WTC11 (cell line): ENCODE measurements around the gene RAET1G. TPM values are rescaled to one million over a fixed set of nuclear protein-coding genes. Genes with fewer than 3 reads are reported as not detected.

Source experiments
- ATAC-seq: fragments of 200-7000 bp; cut with Tn5 transposase; 2 replicates; pipeline ENCODE4 v1.10.0; 2021; ENCODE audit warnings: mild to moderate bottlenecking, moderate library complexity
- CTCF ChIA-PET: fragments of 300-600 bp; sonication (Branson Sonifier 250); formaldehyde crosslinking; loops from one replicate; lab custom pipeline; 2021; ENCODE audit warnings: antibody characterized with exemption; lab: Charles Lee
- POLR2A ChIA-PET: fragments of 350-600 bp; sonication (Branson Sonifier 250); formaldehyde crosslinking; loops from one replicate; lab custom pipeline; 2021; ENCODE audit warnings: antibody characterized with exemption; lab: Charles Lee
- DNase-seq: peaks from one replicate; pipeline ENCODE4 v3.0.0; 2021; ENCODE audit warnings: low spot score
- H3K27ac Mint-ChIP-seq: 2 replicates; pipeline ENCODE4 v1.8.0; 2021; ENCODE audit warnings: mixed read lengths
- H3K27me3 Mint-ChIP-seq: 2 replicates; pipeline ENCODE4 v1.8.0; 2021; ENCODE audit warnings: low read depth, mild to moderate bottlenecking, moderate library complexity, mixed read lengths
- H3K36me3 Mint-ChIP-seq: 2 replicates; pipeline ENCODE4 v1.8.0; 2021; ENCODE audit warnings: mixed read lengths
- H3K4me1 Mint-ChIP-seq: 2 replicates; pipeline ENCODE4 v1.8.0; 2022; ENCODE audit warnings: mixed read lengths
- H3K4me3 Mint-ChIP-seq: 2 replicates; pipeline ENCODE4 v1.8.0; 2021; ENCODE audit warnings: mild to moderate bottlenecking, moderate library complexity, mixed read lengths
- H3K9me3 Mint-ChIP-seq: 2 replicates; pipeline ENCODE4 v1.8.0; 2021; ENCODE audit warnings: mixed read lengths
- CREB1 ChIP-seq: sonication (generic); formaldehyde crosslinking; IDR thresholded peaks from 2 replicates; pipeline ENCODE4 v1.8.0; 2023; ENCODE audit warnings: mild to moderate bottlenecking, missing genetic modification reagents
- FOXP1 ChIP-seq: sonication (generic); formaldehyde crosslinking; IDR thresholded peaks from 2 replicates; pipeline ENCODE4 v1.8.0; 2022; ENCODE audit warnings: missing genetic modification reagents, mild to moderate bottlenecking, moderate library complexity, borderline replicate concordance
- GABPB1 ChIP-seq: sonication (generic); formaldehyde crosslinking; IDR thresholded peaks from 2 replicates; pipeline ENCODE4 v1.8.1; 2023; ENCODE audit warnings: mild to moderate bottlenecking, missing genetic modification reagents
- MYBL2 ChIP-seq: sonication (generic); formaldehyde crosslinking; IDR thresholded peaks from 2 replicates; pipeline ENCODE4 v1.8.1; 2023; ENCODE audit warnings: mild to moderate bottlenecking, moderate library complexity, missing genetic modification reagents
- SP1 ChIP-seq: sonication (generic); formaldehyde crosslinking; conservative IDR thresholded peaks from 2 replicates; pipeline ENCODE4 v1.8.1; 2022; ENCODE audit warnings: missing genetic modification reagents
- TEAD1 ChIP-seq: sonication (generic); formaldehyde crosslinking; IDR thresholded peaks from 2 replicates; pipeline ENCODE4 v1.8.0; 2022; ENCODE audit warnings: mild to moderate bottlenecking, missing genetic modification reagents
- ZNF121 ChIP-seq: sonication (generic); formaldehyde crosslinking; IDR thresholded peaks from 2 replicates; pipeline ENCODE4 v1.8.0; 2023; ENCODE audit warnings: missing genetic modification reagents
- ZNF138 ChIP-seq: sonication (generic); formaldehyde crosslinking; conservative IDR thresholded peaks from 2 replicates; pipeline ENCODE4 v1.8.1; 2022; ENCODE audit warnings: mild to moderate bottlenecking, moderate library complexity, missing genetic modification reagents
- total RNA-seq: library from RNA; stranded (reverse); gene quantifications from 3 replicates; pipeline ENCODE4 v1.2.3, GENCODE V29; 2021
- TF ChIP-seq, protein P1 (sequence below): sonication (generic); formaldehyde crosslinking; IDR thresholded peaks from 2 replicates; pipeline ENCODE4 v1.8.1; 2022; ENCODE audit warnings: low read depth, mild to moderate bottlenecking, moderate library complexity, missing genetic modification reagents, borderline replicate concordance
- TF ChIP-seq, protein P2 (sequence below): sonication (generic); formaldehyde crosslinking; IDR thresholded peaks from 2 replicates; pipeline ENCODE4 v1.8.1; 2023; ENCODE audit warnings: mild to moderate bottlenecking, moderate library complexity, missing genetic modification reagents
- TF ChIP-seq, protein P3 (sequence below): sonication (generic); formaldehyde crosslinking; conservative IDR thresholded peaks from 2 replicates; pipeline ENCODE4 v1.8.1; 2022; ENCODE audit warnings: mild to moderate bottlenecking, missing genetic modification reagents
- TF ChIP-seq, protein P4 (sequence below): sonication (generic); formaldehyde crosslinking; IDR thresholded peaks from 2 replicates; pipeline ENCODE4 v1.8.0; 2023; ENCODE audit warnings: missing genetic modification reagents, mild to moderate bottlenecking, borderline replicate concordance
- TF ChIP-seq, protein P5 (sequence below): fragments of 250-450 bp; sonication (Bioruptor Pico); IDR thresholded peaks from 2 replicates; pipeline ENCODE4 v1.9.0; 2021; ENCODE audit warnings: mild to moderate bottlenecking, borderline replicate concordance
- TF ChIP-seq, protein P6 (sequence below): sonication (generic); formaldehyde crosslinking; IDR thresholded peaks from 2 replicates; pipeline ENCODE4 v1.8.0; 2022; ENCODE audit warnings: missing genetic modification reagents
- TF ChIP-seq, protein P7 (sequence below): sonication (generic); formaldehyde crosslinking; IDR thresholded peaks from 2 replicates; pipeline ENCODE4 v1.8.1; 2023; ENCODE audit warnings: mild to moderate bottlenecking, missing genetic modification reagents
- TF ChIP-seq, protein P8 (sequence below): sonication (generic); formaldehyde crosslinking; IDR thresholded peaks from 2 replicates; pipeline ENCODE4 v1.8.1; 2022; ENCODE audit warnings: low read depth, missing genetic modification reagents, borderline replicate concordance

Gene RAET1G
- total RNA-seq, 1 experiment from 2014 or later = not detected

- TF ChIP-seq, protein P1, sequence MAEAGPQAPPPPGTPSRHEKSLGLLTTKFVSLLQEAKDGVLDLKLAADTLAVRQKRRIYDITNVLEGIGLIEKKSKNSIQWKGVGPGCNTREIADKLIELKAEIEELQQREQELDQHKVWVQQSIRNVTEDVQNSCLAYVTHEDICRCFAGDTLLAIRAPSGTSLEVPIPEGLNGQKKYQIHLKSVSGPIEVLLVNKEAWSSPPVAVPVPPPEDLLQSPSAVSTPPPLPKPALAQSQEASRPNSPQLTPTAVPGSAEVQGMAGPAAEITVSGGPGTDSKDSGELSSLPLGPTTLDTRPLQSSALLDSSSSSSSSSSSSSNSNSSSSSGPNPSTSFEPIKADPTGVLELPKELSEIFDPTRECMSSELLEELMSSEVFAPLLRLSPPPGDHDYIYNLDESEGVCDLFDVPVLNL (CRISPR knock-in tag) = peak; percentile 68; the same call in 1 of the 2 replicates
- TF ChIP-seq, protein P2, sequence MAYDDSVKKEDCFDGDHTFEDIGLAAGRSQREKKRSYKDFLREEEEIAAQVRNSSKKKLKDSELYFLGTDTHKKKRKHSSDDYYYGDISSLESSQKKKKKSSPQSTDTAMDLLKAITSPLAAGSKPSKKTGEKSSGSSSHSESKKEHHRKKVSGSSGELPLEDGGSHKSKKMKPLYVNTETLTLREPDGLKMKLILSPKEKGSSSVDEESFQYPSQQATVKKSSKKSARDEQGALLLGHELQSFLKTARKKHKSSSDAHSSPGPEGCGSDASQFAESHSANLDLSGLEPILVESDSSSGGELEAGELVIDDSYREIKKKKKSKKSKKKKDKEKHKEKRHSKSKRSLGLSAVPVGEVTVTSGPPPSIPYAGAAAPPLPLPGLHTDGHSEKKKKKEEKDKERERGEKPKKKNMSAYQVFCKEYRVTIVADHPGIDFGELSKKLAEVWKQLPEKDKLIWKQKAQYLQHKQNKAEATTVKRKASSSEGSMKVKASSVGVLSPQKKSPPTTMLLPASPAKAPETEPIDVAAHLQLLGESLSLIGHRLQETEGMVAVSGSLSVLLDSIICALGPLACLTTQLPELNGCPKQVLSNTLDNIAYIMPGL (CRISPR knock-in tag) = peak; percentile 85
- TF ChIP-seq GABPB1 (CRISPR knock-in tag) (peak; percentile 97), SP1 (peak; percentile 89), FOXP1 (CRISPR knock-in tag) (peak; percentile 26; the same call in 1 of the 2 replicates), ZNF121 (CRISPR knock-in tag) (no peak), MYBL2 (CRISPR knock-in tag) (peak; percentile 51; the same call in 1 of the 2 replicates), TEAD1 (CRISPR knock-in tag) (0 out of 2 replicates have a peak, but pooled peaks have one; percentile 31)
- TF ChIP-seq, protein P3, sequence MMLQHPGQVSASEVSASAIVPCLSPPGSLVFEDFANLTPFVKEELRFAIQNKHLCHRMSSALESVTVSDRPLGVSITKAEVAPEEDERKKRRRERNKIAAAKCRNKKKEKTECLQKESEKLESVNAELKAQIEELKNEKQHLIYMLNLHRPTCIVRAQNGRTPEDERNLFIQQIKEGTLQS (CRISPR knock-in tag) = peak; percentile 99
- TF ChIP-seq, protein P4, sequence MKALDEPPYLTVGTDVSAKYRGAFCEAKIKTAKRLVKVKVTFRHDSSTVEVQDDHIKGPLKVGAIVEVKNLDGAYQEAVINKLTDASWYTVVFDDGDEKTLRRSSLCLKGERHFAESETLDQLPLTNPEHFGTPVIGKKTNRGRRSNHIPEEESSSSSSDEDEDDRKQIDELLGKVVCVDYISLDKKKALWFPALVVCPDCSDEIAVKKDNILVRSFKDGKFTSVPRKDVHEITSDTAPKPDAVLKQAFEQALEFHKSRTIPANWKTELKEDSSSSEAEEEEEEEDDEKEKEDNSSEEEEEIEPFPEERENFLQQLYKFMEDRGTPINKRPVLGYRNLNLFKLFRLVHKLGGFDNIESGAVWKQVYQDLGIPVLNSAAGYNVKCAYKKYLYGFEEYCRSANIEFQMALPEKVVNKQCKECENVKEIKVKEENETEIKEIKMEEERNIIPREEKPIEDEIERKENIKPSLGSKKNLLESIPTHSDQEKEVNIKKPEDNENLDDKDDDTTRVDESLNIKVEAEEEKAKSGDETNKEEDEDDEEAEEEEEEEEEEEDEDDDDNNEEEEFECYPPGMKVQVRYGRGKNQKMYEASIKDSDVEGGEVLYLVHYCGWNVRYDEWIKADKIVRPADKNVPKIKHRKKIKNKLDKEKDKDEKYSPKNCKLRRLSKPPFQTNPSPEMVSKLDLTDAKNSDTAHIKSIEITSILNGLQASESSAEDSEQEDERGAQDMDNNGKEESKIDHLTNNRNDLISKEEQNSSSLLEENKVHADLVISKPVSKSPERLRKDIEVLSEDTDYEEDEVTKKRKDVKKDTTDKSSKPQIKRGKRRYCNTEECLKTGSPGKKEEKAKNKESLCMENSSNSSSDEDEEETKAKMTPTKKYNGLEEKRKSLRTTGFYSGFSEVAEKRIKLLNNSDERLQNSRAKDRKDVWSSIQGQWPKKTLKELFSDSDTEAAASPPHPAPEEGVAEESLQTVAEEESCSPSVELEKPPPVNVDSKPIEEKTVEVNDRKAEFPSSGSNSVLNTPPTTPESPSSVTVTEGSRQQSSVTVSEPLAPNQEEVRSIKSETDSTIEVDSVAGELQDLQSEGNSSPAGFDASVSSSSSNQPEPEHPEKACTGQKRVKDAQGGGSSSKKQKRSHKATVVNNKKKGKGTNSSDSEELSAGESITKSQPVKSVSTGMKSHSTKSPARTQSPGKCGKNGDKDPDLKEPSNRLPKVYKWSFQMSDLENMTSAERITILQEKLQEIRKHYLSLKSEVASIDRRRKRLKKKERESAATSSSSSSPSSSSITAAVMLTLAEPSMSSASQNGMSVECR (CRISPR knock-in tag) = 0 out of 2 replicates have a peak, but pooled peaks have one; percentile 64
- TF ChIP-seq, protein P5, sequence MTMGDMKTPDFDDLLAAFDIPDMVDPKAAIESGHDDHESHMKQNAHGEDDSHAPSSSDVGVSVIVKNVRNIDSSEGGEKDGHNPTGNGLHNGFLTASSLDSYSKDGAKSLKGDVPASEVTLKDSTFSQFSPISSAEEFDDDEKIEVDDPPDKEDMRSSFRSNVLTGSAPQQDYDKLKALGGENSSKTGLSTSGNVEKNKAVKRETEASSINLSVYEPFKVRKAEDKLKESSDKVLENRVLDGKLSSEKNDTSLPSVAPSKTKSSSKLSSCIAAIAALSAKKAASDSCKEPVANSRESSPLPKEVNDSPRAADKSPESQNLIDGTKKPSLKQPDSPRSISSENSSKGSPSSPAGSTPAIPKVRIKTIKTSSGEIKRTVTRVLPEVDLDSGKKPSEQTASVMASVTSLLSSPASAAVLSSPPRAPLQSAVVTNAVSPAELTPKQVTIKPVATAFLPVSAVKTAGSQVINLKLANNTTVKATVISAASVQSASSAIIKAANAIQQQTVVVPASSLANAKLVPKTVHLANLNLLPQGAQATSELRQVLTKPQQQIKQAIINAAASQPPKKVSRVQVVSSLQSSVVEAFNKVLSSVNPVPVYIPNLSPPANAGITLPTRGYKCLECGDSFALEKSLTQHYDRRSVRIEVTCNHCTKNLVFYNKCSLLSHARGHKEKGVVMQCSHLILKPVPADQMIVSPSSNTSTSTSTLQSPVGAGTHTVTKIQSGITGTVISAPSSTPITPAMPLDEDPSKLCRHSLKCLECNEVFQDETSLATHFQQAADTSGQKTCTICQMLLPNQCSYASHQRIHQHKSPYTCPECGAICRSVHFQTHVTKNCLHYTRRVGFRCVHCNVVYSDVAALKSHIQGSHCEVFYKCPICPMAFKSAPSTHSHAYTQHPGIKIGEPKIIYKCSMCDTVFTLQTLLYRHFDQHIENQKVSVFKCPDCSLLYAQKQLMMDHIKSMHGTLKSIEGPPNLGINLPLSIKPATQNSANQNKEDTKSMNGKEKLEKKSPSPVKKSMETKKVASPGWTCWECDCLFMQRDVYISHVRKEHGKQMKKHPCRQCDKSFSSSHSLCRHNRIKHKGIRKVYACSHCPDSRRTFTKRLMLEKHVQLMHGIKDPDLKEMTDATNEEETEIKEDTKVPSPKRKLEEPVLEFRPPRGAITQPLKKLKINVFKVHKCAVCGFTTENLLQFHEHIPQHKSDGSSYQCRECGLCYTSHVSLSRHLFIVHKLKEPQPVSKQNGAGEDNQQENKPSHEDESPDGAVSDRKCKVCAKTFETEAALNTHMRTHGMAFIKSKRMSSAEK = no peak
Measured at GRCh38 chr6:149963462-149964307, 40.8 kb upstream of the RAET1G start, which contains the start of gene ULBP1 (continued).

DNA sequence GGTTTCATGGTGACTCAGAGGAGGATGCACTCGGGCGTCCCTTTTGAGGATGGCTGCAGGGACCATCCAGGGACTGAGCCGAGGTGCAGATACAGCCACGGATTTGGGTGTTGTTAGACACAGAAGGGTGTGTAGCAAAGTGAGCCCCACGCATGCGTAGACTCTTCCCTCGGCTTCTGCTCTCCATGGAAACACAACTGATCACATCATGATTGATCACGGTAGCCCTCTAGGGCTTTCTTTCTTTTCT, 40.2 kb upstream of the RAET1G start:
- ATAC-seq (peak; percentile 11), DNase-seq (peak; percentile 45)
- ChIA-PET CTCF (no interaction called here), POLR2A (no interaction called here)
- H3K9me3 Mint-ChIP-seq = no peaks in the 10 kb centered on the region
- H3K27me3 Mint-ChIP-seq = peaks cover 100% of the 10 kb centered on the region
- peaks cover 23% of the 10 kb centered on the region for H3K4me1 Mint-ChIP-seq
- H3K36me3 Mint-ChIP-seq = peaks cover 5% of the 10 kb centered on the region; the same call in 1 of the 2 replicates
- H3K4me3 Mint-ChIP-seq = peak overlapping the region; percentile 89
- no peak overlapping the region for H3K27ac Mint-ChIP-seq
- no peak for TF ChIP-seq CREB1
- TF ChIP-seq, protein P6, sequence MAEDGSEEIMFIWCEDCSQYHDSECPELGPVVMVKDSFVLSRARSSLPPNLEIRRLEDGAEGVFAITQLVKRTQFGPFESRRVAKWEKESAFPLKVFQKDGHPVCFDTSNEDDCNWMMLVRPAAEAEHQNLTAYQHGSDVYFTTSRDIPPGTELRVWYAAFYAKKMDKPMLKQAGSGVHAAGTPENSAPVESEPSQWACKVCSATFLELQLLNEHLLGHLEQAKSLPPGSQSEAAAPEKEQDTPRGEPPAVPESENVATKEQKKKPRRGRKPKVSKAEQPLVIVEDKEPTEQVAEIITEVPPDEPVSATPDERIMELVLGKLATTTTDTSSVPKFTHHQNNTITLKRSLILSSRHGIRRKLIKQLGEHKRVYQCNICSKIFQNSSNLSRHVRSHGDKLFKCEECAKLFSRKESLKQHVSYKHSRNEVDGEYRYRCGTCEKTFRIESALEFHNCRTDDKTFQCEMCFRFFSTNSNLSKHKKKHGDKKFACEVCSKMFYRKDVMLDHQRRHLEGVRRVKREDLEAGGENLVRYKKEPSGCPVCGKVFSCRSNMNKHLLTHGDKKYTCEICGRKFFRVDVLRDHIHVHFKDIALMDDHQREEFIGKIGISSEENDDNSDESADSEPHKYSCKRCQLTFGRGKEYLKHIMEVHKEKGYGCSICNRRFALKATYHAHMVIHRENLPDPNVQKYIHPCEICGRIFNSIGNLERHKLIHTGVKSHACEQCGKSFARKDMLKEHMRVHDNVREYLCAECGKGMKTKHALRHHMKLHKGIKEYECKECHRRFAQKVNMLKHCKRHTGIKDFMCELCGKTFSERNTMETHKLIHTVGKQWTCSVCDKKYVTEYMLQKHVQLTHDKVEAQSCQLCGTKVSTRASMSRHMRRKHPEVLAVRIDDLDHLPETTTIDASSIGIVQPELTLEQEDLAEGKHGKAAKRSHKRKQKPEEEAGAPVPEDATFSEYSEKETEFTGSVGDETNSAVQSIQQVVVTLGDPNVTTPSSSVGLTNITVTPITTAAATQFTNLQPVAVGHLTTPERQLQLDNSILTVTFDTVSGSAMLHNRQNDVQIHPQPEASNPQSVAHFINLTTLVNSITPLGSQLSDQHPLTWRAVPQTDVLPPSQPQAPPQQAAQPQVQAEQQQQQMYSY = no peak
- TF ChIP-seq, protein P7, sequence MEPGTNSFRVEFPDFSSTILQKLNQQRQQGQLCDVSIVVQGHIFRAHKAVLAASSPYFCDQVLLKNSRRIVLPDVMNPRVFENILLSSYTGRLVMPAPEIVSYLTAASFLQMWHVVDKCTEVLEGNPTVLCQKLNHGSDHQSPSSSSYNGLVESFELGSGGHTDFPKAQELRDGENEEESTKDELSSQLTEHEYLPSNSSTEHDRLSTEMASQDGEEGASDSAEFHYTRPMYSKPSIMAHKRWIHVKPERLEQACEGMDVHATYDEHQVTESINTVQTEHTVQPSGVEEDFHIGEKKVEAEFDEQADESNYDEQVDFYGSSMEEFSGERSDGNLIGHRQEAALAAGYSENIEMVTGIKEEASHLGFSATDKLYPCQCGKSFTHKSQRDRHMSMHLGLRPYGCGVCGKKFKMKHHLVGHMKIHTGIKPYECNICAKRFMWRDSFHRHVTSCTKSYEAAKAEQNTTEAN (CRISPR knock-in tag) = no peak
- TF ChIP-seq, protein P8, sequence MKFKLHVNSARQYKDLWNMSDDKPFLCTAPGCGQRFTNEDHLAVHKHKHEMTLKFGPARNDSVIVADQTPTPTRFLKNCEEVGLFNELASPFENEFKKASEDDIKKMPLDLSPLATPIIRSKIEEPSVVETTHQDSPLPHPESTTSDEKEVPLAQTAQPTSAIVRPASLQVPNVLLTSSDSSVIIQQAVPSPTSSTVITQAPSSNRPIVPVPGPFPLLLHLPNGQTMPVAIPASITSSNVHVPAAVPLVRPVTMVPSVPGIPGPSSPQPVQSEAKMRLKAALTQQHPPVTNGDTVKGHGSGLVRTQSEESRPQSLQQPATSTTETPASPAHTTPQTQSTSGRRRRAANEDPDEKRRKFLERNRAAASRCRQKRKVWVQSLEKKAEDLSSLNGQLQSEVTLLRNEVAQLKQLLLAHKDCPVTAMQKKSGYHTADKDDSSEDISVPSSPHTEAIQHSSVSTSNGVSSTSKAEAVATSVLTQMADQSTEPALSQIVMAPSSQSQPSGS (CRISPR knock-in tag) = no peak
- no peak for TF ChIP-seq ZNF138 (CRISPR knock-in tag)
